ENCODE measurements around the gene INF2. TPM values are rescaled to one million over a fixed set of nuclear protein-coding genes. Genes with fewer than 3 reads are reported as not detected.

INF2 gene
- total RNA-seq, 1 experiment from 2014 or later, result 70.9 TPM

DNA sequence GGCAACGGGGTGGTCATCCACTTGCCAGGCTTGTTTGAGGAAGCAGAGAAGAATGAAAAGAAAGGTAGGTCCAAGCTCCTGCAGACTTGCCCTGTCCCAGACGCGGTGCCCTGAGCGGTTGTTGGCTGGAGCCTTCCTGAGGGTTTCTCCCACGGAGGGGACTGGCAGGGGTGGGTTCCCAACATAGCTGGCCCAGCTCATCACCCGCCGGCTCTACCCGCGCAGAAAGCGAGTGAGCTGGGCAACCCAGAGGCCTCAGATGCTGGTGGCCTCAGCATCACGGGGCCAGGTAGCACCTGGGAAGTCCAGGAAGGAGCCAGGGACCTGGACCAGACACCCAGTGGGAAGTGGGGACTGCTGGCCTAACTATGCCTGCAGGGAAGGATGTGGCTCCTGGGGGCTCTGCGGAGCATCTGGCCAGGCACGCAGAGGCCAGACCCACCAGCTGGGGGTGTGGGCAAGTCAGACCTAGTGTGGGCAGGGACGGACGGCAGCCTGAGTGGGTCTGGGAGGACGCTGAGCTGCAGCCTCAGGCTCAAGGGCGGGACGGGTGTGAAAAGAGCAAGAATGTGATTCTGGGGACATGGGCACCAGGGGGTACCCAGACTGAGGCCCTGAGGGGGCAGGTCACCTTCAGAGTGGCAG lies 49.1 kb downstream of the INF2 start:
- POLR2A ChIA-PET (ENCODE audit: low non-redundant PET), result no interaction called here
- Histone ChIP-seq H3K9me3 (ENCODE audit: low read depth, low read length, poor library complexity, severe bottlenecking) (no peaks in the 10 kb centered on the region), H3K36me3 (ENCODE audit: insufficient read depth, low read length, poor library complexity, severe bottlenecking) (no peaks in the 10 kb centered on the region), H3K4me1 (ENCODE audit: insufficient read depth, low read length, poor library complexity, severe bottlenecking) (no peaks in the 10 kb centered on the region), H3K27me3 (replicated peaks; ENCODE audit: insufficient read depth, low read depth, low read length, poor library complexity) (no peaks in the 10 kb centered on the region), H3K4me3 (ENCODE audit: low read depth, low read length, poor library complexity, severe bottlenecking) (no peak overlapping the region), H3K27ac (ENCODE audit: low read depth, low read length, poor library complexity, severe bottlenecking) (no peak overlapping the region)
- no TSS peak for BruUV-seq (replicated peaks)
- TF ChIP-seq, protein P1, sequence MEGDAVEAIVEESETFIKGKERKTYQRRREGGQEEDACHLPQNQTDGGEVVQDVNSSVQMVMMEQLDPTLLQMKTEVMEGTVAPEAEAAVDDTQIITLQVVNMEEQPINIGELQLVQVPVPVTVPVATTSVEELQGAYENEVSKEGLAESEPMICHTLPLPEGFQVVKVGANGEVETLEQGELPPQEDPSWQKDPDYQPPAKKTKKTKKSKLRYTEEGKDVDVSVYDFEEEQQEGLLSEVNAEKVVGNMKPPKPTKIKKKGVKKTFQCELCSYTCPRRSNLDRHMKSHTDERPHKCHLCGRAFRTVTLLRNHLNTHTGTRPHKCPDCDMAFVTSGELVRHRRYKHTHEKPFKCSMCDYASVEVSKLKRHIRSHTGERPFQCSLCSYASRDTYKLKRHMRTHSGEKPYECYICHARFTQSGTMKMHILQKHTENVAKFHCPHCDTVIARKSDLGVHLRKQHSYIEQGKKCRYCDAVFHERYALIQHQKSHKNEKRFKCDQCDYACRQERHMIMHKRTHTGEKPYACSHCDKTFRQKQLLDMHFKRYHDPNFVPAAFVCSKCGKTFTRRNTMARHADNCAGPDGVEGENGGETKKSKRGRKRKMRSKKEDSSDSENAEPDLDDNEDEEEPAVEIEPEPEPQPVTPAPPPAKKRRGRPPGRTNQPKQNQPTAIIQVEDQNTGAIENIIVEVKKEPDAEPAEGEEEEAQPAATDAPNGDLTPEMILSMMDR (conservative IDR thresholded peaks at IDR 0.05; ENCODE audit: low read depth, low read length), result no peak
- no peak for TF ChIP-seq EZH2 (IDR thresholded peaks at IDR 0.05; ENCODE audit: borderline replicate concordance, low read depth, low read length, poor library complexity, severe bottlenecking)
- intact Hi-C loops (cut with micrococcal nuclease; ENCODE audit: unreplicated experiment), result no loop called here
- no peak for DNase-seq (ENCODE audit: low spot score)
- CTCF ChIA-PET, result no interaction called here

DNA sequence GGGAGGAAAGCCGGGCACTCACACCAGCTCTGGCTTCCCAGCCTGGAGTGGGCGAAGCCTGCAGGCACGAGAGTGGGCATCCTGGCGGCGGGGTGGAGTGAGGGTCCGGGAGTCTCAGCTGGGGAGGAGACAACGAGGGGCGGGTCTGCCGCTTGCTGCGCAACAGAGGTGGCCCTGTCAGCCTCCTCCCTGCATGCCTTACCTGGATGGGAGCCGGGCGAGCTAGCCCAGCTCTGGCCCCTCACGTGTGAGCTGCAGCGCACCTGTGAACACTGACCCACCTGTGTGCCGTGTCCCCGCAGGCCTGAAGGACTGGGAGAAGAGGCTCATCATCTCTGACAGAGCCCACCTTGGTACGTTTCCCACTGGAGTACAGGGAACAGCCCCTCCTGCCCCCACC lies 49.6 kb downstream of the INF2 start:
- TF ChIP-seq, protein P1 (conservative IDR thresholded peaks at IDR 0.05; ENCODE audit: low read depth, low read length), result no peak
- no peak for TF ChIP-seq EZH2 (IDR thresholded peaks at IDR 0.05; ENCODE audit: borderline replicate concordance, low read depth, low read length, poor library complexity, severe bottlenecking)
- DNase-seq (ENCODE audit: low spot score), result no peak
- POLR2A ChIA-PET (ENCODE audit: low non-redundant PET), result no interaction called here
- Histone ChIP-seq H3K9me3 (ENCODE audit: low read depth, low read length, poor library complexity, severe bottlenecking) (no peaks in the 10 kb centered on the region), H3K36me3 (ENCODE audit: insufficient read depth, low read length, poor library complexity, severe bottlenecking) (no peaks in the 10 kb centered on the region), H3K27me3 (replicated peaks; ENCODE audit: insufficient read depth, low read depth, low read length, poor library complexity) (no peaks in the 10 kb centered on the region), H3K27ac (ENCODE audit: low read depth, low read length, poor library complexity, severe bottlenecking) (no peak overlapping the region), H3K4me3 (ENCODE audit: low read depth, low read length, poor library complexity, severe bottlenecking) (no peak overlapping the region), H3K4me1 (ENCODE audit: insufficient read depth, low read length, poor library complexity, severe bottlenecking) (no peaks in the 10 kb centered on the region)
- BruUV-seq (replicated peaks), result no TSS peak
- intact Hi-C loops (cut with micrococcal nuclease; ENCODE audit: unreplicated experiment), result no loop called here
- CTCF ChIA-PET, result no interaction called here

DNA sequence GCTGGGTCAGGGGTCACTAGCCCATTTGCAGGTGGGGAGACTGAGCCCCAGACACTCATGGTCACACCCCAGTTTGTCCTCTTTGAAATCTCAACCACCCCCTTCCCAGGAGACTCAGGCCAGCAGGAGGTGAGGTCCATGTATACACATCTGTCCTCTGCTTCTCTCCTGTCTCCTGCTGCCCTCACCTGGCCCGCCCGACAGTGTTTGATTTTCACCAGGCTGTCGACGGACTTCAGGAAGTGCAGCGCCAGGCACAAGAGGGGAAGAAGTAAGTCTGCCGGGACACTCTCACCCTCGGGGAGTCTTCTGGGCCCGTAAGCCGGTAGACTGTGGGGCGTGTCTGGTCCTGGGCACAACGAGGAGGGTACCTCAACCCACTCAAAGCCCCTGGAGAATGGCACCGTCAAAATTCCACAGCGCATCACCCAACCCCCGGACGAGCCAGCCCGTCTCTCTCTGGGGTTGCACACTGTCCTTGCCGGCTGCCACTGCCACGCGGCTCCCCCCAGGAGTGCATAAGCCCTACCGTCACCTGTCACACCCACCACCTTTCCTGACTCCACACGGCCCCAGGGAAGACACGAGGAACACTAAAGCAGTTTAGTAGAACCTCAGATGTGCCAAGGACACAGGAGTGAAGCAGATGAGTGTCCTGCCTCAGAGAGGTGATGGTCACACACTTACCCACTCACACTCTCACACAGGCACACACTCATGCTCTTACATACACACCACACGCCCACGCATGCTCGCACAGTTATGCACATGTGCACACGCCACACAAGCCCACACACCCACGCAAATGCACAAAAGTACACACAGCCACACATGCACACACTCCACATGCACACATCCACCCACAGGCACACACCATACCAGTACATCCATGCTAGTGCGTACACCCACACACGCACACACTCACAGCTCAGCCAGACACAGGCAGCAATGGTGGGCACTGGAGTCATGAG lies 50.4 kb downstream of the INF2 start:
- no TSS peak for BruUV-seq (replicated peaks)
- ChIA-PET POLR2A (ENCODE audit: low non-redundant PET) (no interaction called here), CTCF (no interaction called here)
- TF ChIP-seq, protein P1 (conservative IDR thresholded peaks at IDR 0.05; ENCODE audit: low read depth, low read length), result no peak
- no peak for TF ChIP-seq EZH2 (IDR thresholded peaks at IDR 0.05; ENCODE audit: borderline replicate concordance, low read depth, low read length, poor library complexity, severe bottlenecking)
- no peaks in the 10 kb centered on the region for H3K4me1 ChIP-seq (ENCODE audit: insufficient read depth, low read length, poor library complexity, severe bottlenecking)
- H3K4me3 ChIP-seq (ENCODE audit: low read depth, low read length, poor library complexity, severe bottlenecking), result no peak overlapping the region
- no peak for DNase-seq (ENCODE audit: low spot score)
- H3K36me3 ChIP-seq (ENCODE audit: insufficient read depth, low read length, poor library complexity, severe bottlenecking), result no peaks in the 10 kb centered on the region
- H3K27me3 ChIP-seq (replicated peaks; ENCODE audit: insufficient read depth, low read depth, low read length, poor library complexity), result no peaks in the 10 kb centered on the region
- intact Hi-C loops (cut with micrococcal nuclease; ENCODE audit: unreplicated experiment), result no loop called here
- no peaks in the 10 kb centered on the region for H3K9me3 ChIP-seq (ENCODE audit: low read depth, low read length, poor library complexity, severe bottlenecking)
- no peak overlapping the region for H3K27ac ChIP-seq (ENCODE audit: low read depth, low read length, poor library complexity, severe bottlenecking)
